ENCODE results near the gene PDE6D. TPM values are rescaled to one million over a fixed set of nuclear protein-coding genes. Genes with fewer than 3 reads are reported as not detected.
A peak's percentile ranks its signal among the peaks of the same experiment; 100 is the strongest.

The PDE6D gene
- total RNA-seq, 1 donor, result 19.2 TPM

DNA sequence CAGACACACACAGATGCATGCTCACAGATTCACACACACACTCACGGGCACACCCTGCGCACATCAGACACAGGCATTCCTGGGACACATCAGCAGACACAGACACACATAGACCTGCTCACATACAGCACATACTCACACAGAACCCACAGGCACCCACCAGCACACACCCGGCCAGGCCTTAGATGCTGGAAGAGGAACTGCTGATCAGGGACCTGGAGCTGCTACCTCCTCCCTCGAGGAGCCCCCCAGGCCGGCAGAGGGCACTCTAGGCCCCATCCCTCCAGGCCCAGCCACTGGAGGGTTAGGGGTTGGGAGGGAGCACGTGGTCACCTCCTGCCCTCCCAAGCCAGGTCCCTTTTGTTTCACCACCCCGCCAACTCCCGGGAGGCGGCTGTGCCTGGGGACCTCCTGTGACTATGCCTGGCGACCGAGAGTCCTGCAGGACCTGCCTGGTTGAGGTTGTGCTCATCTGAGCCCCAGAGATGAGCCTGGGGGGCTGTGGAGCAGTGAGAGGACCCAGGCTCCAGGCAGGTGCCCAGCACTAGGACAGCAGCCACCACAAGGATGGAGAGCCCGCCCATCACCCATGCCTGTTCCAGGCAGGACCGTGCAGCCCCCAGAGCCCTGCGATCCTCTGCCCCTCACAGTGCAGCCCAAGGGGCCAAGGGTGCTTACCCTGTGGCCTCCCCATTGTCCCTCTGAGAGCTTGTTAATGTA lies 93.8 kb downstream of the PDE6D start:
- Histone ChIP-seq H3K9me3 (ENCODE audit: low read depth, low read length) (no peaks in the 10 kb centered on the region), H3K27ac (ENCODE audit: low read depth, low read length) (no peak overlapping the region), H3K36me3 (ENCODE audit: insufficient read depth, low read length) (no peaks in the 10 kb centered on the region), H3K4me3 (ENCODE audit: insufficient read depth, low read length) (no peak overlapping the region), H3K4me1 (ENCODE audit: insufficient read depth, low read length) (no peaks in the 10 kb centered on the region), H2AFZ (ENCODE audit: low read length) (no peak overlapping the region), H3K27me3 (ENCODE audit: insufficient read depth, low read length) (no peaks in the 10 kb centered on the region), H4K20me1 (ENCODE audit: insufficient read depth, low read length) (no peaks in the 10 kb centered on the region), H3K79me2 (ENCODE audit: insufficient read depth, low read length) (no peaks in the 10 kb centered on the region), H3K4me2 (ENCODE audit: insufficient read depth, low read length) (no peak overlapping the region)
- peak; percentile 91 for DNase-seq (ENCODE audit: insufficient read length, low spot score, missing footprints)
- TF ChIP-seq, protein P1, sequence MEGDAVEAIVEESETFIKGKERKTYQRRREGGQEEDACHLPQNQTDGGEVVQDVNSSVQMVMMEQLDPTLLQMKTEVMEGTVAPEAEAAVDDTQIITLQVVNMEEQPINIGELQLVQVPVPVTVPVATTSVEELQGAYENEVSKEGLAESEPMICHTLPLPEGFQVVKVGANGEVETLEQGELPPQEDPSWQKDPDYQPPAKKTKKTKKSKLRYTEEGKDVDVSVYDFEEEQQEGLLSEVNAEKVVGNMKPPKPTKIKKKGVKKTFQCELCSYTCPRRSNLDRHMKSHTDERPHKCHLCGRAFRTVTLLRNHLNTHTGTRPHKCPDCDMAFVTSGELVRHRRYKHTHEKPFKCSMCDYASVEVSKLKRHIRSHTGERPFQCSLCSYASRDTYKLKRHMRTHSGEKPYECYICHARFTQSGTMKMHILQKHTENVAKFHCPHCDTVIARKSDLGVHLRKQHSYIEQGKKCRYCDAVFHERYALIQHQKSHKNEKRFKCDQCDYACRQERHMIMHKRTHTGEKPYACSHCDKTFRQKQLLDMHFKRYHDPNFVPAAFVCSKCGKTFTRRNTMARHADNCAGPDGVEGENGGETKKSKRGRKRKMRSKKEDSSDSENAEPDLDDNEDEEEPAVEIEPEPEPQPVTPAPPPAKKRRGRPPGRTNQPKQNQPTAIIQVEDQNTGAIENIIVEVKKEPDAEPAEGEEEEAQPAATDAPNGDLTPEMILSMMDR (IDR thresholded peaks at IDR 0.05; ENCODE audit: extremely low read depth, low read depth, low read length), result peak; percentile 54

DNA sequence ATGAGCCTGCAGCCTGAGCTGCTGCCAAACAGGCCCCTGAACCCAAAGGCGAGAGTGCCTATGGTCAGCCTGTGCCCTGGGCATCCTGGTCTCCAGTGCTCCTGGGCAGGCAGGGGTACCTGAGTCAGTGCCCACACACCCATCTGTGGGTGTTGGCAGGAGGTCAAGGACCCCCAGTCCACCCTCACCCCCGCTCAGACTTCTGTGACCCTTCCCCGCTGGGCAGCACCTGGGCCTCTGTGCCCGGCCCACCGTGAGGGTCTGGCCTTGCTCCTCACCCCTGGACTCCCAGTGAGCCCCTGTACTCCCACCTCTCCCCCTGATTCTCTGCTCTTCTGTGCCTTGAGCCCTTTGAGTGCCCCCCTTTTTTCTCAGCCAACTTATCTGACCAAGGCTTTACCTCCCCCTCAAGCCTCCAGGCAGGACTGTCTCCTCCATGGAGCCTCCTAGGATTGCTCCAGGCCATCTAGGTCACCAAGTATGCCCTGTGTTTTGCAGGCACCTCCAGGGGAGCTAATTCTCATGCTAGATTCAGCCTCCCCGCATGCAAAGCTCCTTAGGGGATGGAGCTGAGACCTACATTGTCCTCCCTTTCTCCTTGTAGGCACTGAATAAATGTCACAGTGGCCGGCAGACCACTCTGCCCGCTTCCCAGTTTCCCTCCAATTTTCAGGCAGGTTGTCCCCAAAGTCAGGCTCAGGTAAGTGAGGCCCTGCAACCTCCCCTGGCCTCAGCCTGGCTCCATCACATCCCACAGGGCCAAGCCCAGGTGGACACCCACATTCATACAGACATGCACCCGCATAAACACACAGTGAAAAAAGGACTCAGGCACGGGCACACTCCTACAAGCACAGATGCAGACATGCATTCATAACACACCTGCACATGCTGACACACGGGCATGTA lies 94.6 kb downstream of the PDE6D start:
- H3K36me3 ChIP-seq (ENCODE audit: insufficient read depth, low read length), result no peaks in the 10 kb centered on the region
- H3K9me3 ChIP-seq (ENCODE audit: low read depth, low read length), result no peaks in the 10 kb centered on the region
- H3K27me3 ChIP-seq (ENCODE audit: insufficient read depth, low read length), result no peaks in the 10 kb centered on the region
- H3K4me3 ChIP-seq (ENCODE audit: insufficient read depth, low read length), result no peak overlapping the region
- TF ChIP-seq, protein P1 (IDR thresholded peaks at IDR 0.05; ENCODE audit: extremely low read depth, low read depth, low read length), result no peak
- peaks cover under 1% of the 10 kb centered on the region for H3K4me1 ChIP-seq (ENCODE audit: insufficient read depth, low read length)
- no peaks in the 10 kb centered on the region for H3K79me2 ChIP-seq (ENCODE audit: insufficient read depth, low read length)
- no peak overlapping the region for H3K4me2 ChIP-seq (ENCODE audit: insufficient read depth, low read length)
- no peak overlapping the region for H2AFZ ChIP-seq (ENCODE audit: low read length)
- peak; percentile 62 for DNase-seq (ENCODE audit: insufficient read length, low spot score, missing footprints)
- no peaks in the 10 kb centered on the region for H4K20me1 ChIP-seq (ENCODE audit: insufficient read depth, low read length)
- no peak overlapping the region for H3K27ac ChIP-seq (ENCODE audit: low read depth, low read length)

DNA sequence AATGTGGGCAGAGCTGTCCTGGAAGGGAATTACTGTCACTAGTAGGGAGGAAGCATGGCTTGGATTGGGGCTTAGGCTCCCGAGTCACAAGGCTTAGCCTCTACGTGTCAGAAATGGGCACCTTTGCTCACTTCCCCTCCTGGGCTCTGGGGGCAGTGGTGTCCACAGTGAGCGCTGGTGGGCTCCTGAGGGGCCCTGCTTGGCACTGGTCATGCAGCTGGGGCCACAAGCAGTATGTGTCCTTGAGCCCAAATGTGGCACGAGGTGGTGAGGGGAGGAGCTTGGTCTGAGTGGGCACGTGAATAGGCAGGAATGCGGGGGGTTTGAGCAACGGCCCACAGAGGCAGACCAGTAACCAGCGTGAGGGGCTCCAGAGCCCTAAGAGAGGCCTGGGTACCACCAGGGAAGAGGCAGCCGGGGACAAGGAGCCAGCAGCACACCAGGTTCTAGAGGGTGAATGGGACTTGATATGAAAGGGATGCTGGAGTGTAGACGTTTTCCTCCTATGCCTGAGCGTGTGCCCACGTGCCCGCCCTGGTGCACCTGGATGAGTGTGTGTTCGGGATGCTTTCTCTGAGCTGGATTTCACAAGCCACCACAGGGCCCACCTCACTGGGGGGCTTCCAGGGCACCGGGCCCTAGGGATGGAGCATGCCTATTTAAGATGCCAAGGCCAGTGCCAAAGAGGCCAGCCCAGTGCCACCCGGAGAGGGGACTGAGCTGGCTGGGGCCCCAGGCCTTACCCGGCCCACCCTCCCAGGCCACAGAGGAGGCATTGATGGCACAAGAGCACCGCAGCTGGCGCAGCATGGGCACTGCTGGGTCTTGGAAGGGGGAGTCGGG lies 95.5 kb downstream of the PDE6D start:
- H3K27me3 ChIP-seq (ENCODE audit: insufficient read depth, low read length), result no peaks in the 10 kb centered on the region
- H3K4me2 ChIP-seq (ENCODE audit: insufficient read depth, low read length), result no peak overlapping the region
- DNase-seq (ENCODE audit: insufficient read length, low spot score, missing footprints), result peak; percentile 80
- no peaks in the 10 kb centered on the region for H4K20me1 ChIP-seq (ENCODE audit: insufficient read depth, low read length)
- no peak overlapping the region for H3K27ac ChIP-seq (ENCODE audit: low read depth, low read length)
- TF ChIP-seq, protein P1 (IDR thresholded peaks at IDR 0.05; ENCODE audit: extremely low read depth, low read depth, low read length), result peak; percentile 27
- no peaks in the 10 kb centered on the region for H3K36me3 ChIP-seq (ENCODE audit: insufficient read depth, low read length)
- H3K4me3 ChIP-seq (ENCODE audit: insufficient read depth, low read length), result no peak overlapping the region
- no peaks in the 10 kb centered on the region for H3K9me3 ChIP-seq (ENCODE audit: low read depth, low read length)
- H3K79me2 ChIP-seq (ENCODE audit: insufficient read depth, low read length), result no peaks in the 10 kb centered on the region
- no peak overlapping the region for H2AFZ ChIP-seq (ENCODE audit: low read length)
- H3K4me1 ChIP-seq (ENCODE audit: insufficient read depth, low read length), result peaks cover 4% of the 10 kb centered on the region
